ENCODE data around the gene NCL. TPM values are rescaled to one million over a fixed set of nuclear protein-coding genes. Genes with fewer than 3 reads are reported as not detected.

Gene NCL
- total and polyA plus RNA-seq, 2 of the 4 experiments (the other 2 are of a cell fraction): 267 to 289 TPM

GRCh38 chr2:231482806-231483391 lies 18.6 kb upstream of the NCL start:
- H2AK5ac ChIP-seq (ENCODE audit: low read depth, low read length): no peak overlapping the region
- peak overlapping the region; percentile 21; the same call in 1 of the 2 replicates for H3K9ac ChIP-seq (ENCODE audit: low read depth, low read length)
- no peak overlapping the region for H3K4me3 ChIP-seq (ENCODE audit: insufficient read depth, low read depth, low read length)
- 0 out of 2 replicates have a peak overlapping the region, but pooled peaks have one; percentile 41 for H4K91ac ChIP-seq (ENCODE audit: insufficient read depth, low read depth, low read length)
- H2BK20ac ChIP-seq (ENCODE audit: low read depth, low read length): no peak overlapping the region
- H2BK5ac ChIP-seq (ENCODE audit: low read depth, low read length, poor library complexity, severe bottlenecking): no peak overlapping the region
- no peak overlapping the region for H3K27ac ChIP-seq (ENCODE audit: insufficient read depth, low read length)
- H4K5ac ChIP-seq (ENCODE audit: low read depth, low read length): no peak overlapping the region; the same call in 1 of the 2 replicates
- H2AFZ ChIP-seq (replicated peaks; ENCODE audit: low read length, poor library complexity): peak overlapping the region; percentile 94
- peaks cover 8% of the 10 kb centered on the region; the same call in 1 of the 2 replicates for H3K27me3 ChIP-seq (ENCODE audit: control insufficient read depth, insufficient read depth, low read length)
- H3K4ac ChIP-seq (ENCODE audit: low read depth, low read length): no peak overlapping the region
- BruUV-seq (replicated peaks): no TSS peak
- H3K18ac ChIP-seq (ENCODE audit: low read depth, low read length): no peak overlapping the region
- dilution Hi-C loops (cut with HindIII; ENCODE audit: low sequenced_read_pairs, unreplicated experiment): no loop called here
- intact Hi-C loops (cut with micrococcal nuclease): loop anchor here (1.0 to 10.0 kb wide), 3 partner anchors 75 to 818 kb away; no protein-coding TSS in a partner anchor
- ChIA-PET POLR2A (ENCODE audit: unreplicated experiment) (no interaction called here), CTCF (interaction anchor here (0.6 to 1.5 kb wide), 8 partner anchors 9 to 78 kb away, joined by 3 to 5 read pairs (median 4); no protein-coding TSS in a partner anchor)
- H3K56ac ChIP-seq (ENCODE audit: extremely low read depth, insufficient read depth, low read length): no peak overlapping the region
- H4K8ac ChIP-seq (ENCODE audit: low read depth in 2 of 2, low read length in 2 of 2): peak overlapping the region in 1 of 2 experiments; percentile 59; a peak in 2 of 4 replicates
- no peaks in the 10 kb centered on the region for H3K36me3 ChIP-seq (ENCODE audit: control insufficient read depth, insufficient read depth, low read length)
- no peaks in the 10 kb centered on the region for H3K9me1 ChIP-seq (ENCODE audit: insufficient read depth, low read length)
- no peak overlapping the region for H3K23ac ChIP-seq (ENCODE audit: low read depth, low read length)
- no peaks in the 10 kb centered on the region for H3K79me1 ChIP-seq (ENCODE audit: low read depth in 1 of 2, low read length in 2 of 2)
- in situ Hi-C loops (cut with MboI; ENCODE audit: low sequenced_read_pairs): no loop called here
- DNase-seq (peak; percentile 22), ATAC-seq (ENCODE audit: low read depth) (peak; percentile 99)
- no peak overlapping the region for H2BK120ac ChIP-seq (ENCODE audit: low read depth, low read length)
- 16% methylated on average over 21 of the region's 36 CpGs; no CpG with 5 or more reads in 1 of the 2 experiments for WGBS, 2 experiments (ENCODE audit: extremely low coverage in 2 of 2, insufficient read length in 1 of 2)
- H2BK15ac ChIP-seq (ENCODE audit: low read depth, low read length): no peak overlapping the region
- no peaks in the 10 kb centered on the region for H3K4me1 ChIP-seq (ENCODE audit: control insufficient read depth, insufficient read depth, low read length)
- TF ChIP-seq RCOR1 (IDR thresholded peaks at IDR 0.05; ENCODE audit: insufficient replicate concordance, low read length) (no peak), CTCF (conservative IDR thresholded peaks at IDR 0.05; ENCODE audit: low read depth, low read length) (peak; percentile 79), MXI1 (IDR thresholded peaks at IDR 0.05; ENCODE audit: borderline replicate concordance, low read depth, low read length) (no peak), POLR2A (IDR thresholded peaks at IDR 0.05; ENCODE audit: low read depth, low read length) (no peak), SMC3 (IDR thresholded peaks at IDR 0.05; ENCODE audit: low read depth, low read length) (peak; percentile 71), FOS (IDR thresholded peaks at IDR 0.05; ENCODE audit: low read depth, low read length) (no peak), ELK1 (IDR thresholded peaks at IDR 0.05; ENCODE audit: borderline replicate concordance, low read depth, low read length) (no peak), RFX5 (IDR thresholded peaks at IDR 0.05; ENCODE audit: low read depth, low read length) (no peak), RAD21 (IDR thresholded peaks at IDR 0.05; ENCODE audit: low read length) (peak; percentile 59)
- H3K4me2 ChIP-seq (ENCODE audit: low read depth, low read length): no peak overlapping the region; the same call in 1 of the 2 replicates
- H3K9me3 ChIP-seq (ENCODE audit: control insufficient read depth, insufficient read depth, low read length): no peaks in the 10 kb centered on the region
- peak overlapping the region; percentile 51 for H2AK9ac ChIP-seq (replicated peaks; ENCODE audit: low read depth, low read length, poor library complexity)
- no peak overlapping the region for H3K14ac ChIP-seq (replicated peaks; ENCODE audit: low read depth, low read length)
- H4K20me1 ChIP-seq (ENCODE audit: insufficient read depth, low read length): no peaks in the 10 kb centered on the region
